ENCODE measurements around the gene LCMT1. TPM values are rescaled to one million over a fixed set of nuclear protein-coding genes. Genes with fewer than 3 reads are reported as not detected.

LCMT1 gene
- total and polyA plus RNA-seq, 9 of the 15 experiments (the other 6 are each of a cell fraction or from before 2014, with no cell fraction given): 20.0 to 42.8 (median 32.3) TPM

DNA sequence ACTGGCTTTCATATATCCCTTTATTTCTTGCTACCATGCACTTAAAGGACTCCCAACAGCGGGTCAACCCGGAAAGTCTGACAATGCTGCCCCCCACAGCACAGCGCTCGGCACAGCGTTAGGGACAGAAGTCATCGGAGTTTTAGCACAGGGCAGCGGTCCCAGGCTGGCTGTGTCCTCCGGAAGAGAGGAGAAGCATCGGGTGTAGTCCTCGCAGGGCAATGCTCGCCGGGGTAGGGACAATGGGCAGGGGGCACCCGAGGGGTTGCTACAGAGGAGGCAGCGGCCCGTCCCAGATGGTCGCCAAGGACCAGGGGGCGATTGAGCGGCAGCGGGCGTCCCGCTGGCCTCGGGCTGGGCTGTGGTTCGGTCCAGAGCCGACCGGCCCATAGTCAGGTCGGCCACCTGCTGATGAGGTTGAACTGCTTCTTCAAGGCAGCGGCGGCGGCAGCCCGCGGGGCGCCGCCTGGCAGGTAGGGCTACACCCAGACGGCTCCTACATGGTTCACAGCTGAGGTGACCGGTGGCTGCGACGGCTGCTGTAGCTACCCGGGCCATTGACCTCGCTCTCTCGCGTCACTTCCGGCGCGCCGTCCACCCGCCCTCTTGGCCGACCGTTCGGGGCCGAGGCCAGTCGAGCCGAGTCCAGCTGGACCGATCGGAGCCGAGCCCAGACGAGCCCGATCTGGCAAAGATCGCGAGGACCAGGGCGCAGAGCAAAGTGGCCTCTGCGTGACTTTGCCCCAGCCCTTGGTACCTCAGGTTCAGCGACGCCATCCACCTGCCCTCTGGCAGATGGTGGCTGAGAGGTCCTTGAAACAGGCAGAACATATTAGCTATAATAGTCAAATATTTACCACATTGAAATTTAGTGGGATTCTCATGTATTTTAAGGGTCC, 4.7 kb upstream of the LCMT1 start (continued):
- TF ChIP-seq UBTF (IDR thresholded peaks at IDR 0.05; ENCODE audit: borderline replicate concordance in 1 of 2, low read depth in 2 of 2, low read length in 2 of 2) (peak in 1 of 2 experiments; percentile 80; a peak in 1 of 4 replicates), KAT7 (CRISPR knock-in tag; IDR thresholded peaks at IDR 0.05; ENCODE audit: borderline replicate concordance) (peak; percentile 22; the same call in 1 of the 2 replicates), SREBF1 (IDR thresholded peaks at IDR 0.05; ENCODE audit: borderline replicate concordance, low read depth, low read length) (no peak), ZNF589 (CRISPR knock-in tag; IDR thresholded peaks at IDR 0.05; ENCODE audit: low read depth) (0 out of 2 replicates have a peak, but pooled peaks have one; percentile 21), ZNF408 (CRISPR knock-in tag; IDR thresholded peaks at IDR 0.05; ENCODE audit: low read depth) (no peak), TAF1 (IDR thresholded peaks at IDR 0.05; ENCODE audit: control insufficient read depth, extremely low read depth, insufficient read depth, low read length, severe bottlenecking) (peak; percentile 67), KAT8 (IDR thresholded peaks at IDR 0.05; ENCODE audit: low read depth) (no peak), ZNF224 (CRISPR knock-in tag; IDR thresholded peaks at IDR 0.05) (no peak), PHF8 (IDR thresholded peaks at IDR 0.05; ENCODE audit: borderline replicate concordance, low read length) (peak; percentile 89; the same call in 1 of the 2 replicates), E2F1 (CRISPR knock-in tag; IDR thresholded peaks at IDR 0.05) (0 out of 2 replicates have a peak, but pooled peaks have one; percentile 63), ZNF75A (CRISPR knock-in tag; IDR thresholded peaks at IDR 0.05) (no peak), PRPF4 (IDR thresholded peaks at IDR 0.05; ENCODE audit: insufficient read depth, low read depth, low read length, poor library complexity, severe bottlenecking) (no peak), ZC3H8 (IDR thresholded peaks at IDR 0.05) (no peak), FOXA1 (IDR thresholded peaks at IDR 0.05; ENCODE audit: borderline replicate concordance) (no peak), PYGO2 (tag; IDR thresholded peaks at IDR 0.05) (no peak), ARHGAP35 (IDR thresholded peaks at IDR 0.05; ENCODE audit: partially characterized antibody) (no peak), NCOA1 (IDR thresholded peaks at IDR 0.05; ENCODE audit: low read depth) (no peak), PHF20 (IDR thresholded peaks at IDR 0.05; ENCODE audit: partially characterized antibody) (peak; percentile 97), ZBTB5 (IDR thresholded peaks at IDR 0.05) (no peak)
- TF ChIP-seq, protein P1, sequence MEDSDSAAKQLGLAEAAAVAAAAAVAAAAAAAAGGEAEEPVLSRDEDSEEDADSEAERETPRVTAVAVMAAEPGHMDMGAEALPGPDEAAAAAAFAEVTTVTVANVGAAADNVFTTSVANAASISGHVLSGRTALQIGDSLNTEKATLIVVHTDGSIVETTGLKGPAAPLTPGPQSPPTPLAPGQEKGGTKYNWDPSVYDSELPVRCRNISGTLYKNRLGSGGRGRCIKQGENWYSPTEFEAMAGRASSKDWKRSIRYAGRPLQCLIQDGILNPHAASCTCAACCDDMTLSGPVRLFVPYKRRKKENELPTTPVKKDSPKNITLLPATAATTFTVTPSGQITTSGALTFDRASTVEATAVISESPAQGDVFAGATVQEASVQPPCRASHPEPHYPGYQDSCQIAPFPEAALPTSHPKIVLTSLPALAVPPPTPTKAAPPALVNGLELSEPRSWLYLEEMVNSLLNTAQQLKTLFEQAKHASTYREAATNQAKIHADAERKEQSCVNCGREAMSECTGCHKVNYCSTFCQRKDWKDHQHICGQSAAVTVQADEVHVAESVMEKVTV (CRISPR knock-in tag; IDR thresholded peaks at IDR 0.05): peak; percentile 90

Data from K562 (cell line).